ENCODE results near the gene ZNF146. TPM values are rescaled to one million over a fixed set of nuclear protein-coding genes. Genes with fewer than 3 reads are reported as not detected.

The ZNF146 gene
- total and polyA plus RNA-seq, 2 experiments from 2014 or later, result 143 to 249 TPM

DNA sequence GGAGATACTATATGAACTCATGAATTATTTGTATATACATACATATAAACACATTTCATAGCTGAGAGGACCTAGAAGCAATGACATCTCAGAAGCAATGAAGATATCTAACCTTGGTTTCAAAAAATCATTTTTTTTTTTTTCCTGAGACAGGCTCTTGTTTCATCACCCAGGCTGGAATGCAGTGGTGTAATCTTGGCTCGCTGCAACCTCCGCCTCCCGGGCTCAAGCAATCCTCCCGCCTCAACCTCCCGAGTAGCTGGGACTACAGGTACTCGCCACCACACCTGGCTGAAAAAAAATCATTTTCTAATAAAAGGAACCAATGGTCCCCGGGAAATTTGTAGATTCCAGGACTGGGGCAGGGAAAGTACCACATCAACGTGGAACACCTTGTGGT is 4.4 kb upstream of the ZNF146 start:
- H3K27me3 Mint-ChIP-seq (ENCODE audit: insufficient read depth, low read depth, poor library complexity), result peaks cover 5% of the 10 kb centered on the region
- no peaks in the 10 kb centered on the region for H3K9me3 Mint-ChIP-seq
- Histone ChIP-seq H3K4me2 (no peak overlapping the region), H4K20me1 (replicated peaks; ENCODE audit: insufficient read depth) (no peaks in the 10 kb centered on the region), H3K9me2 (ENCODE audit: insufficient read depth) (no peaks in the 10 kb centered on the region), H3K36me3 (ENCODE audit: insufficient read depth) (no peaks in the 10 kb centered on the region), H3K79me2 (replicated peaks; ENCODE audit: insufficient read depth) (peaks cover 11% of the 10 kb centered on the region), H2AFZ (no peak overlapping the region), H3K4me1 (ENCODE audit: insufficient read depth) (no peaks in the 10 kb centered on the region), H3F3A (replicated peaks; ENCODE audit: low read depth) (peaks cover 7% of the 10 kb centered on the region; the same call in 1 of the 2 replicates), H3K4me3 (no peak overlapping the region), H3K27me3 (ENCODE audit: insufficient read depth) (no peaks in the 10 kb centered on the region), H3K27ac (ENCODE audit: low read depth) (no peak overlapping the region)
- ATAC-seq (no peak), DNase-seq (ENCODE audit: low spot score) (no peak)
- H3K27ac Mint-ChIP-seq, result no peak overlapping the region
- H3K4me3 Mint-ChIP-seq, result no peak overlapping the region
- peaks cover 3% of the 10 kb centered on the region; the same call in 1 of the 3 replicates for H3K4me1 Mint-ChIP-seq
- TF ChIP-seq, protein P1, sequence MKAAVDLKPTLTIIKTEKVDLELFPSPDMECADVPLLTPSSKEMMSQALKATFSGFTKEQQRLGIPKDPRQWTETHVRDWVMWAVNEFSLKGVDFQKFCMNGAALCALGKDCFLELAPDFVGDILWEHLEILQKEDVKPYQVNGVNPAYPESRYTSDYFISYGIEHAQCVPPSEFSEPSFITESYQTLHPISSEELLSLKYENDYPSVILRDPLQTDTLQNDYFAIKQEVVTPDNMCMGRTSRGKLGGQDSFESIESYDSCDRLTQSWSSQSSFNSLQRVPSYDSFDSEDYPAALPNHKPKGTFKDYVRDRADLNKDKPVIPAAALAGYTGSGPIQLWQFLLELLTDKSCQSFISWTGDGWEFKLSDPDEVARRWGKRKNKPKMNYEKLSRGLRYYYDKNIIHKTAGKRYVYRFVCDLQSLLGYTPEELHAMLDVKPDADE (IDR thresholded peaks at IDR 0.05), result no peak
- TF ChIP-seq STAT1 (IDR thresholded peaks at IDR 0.05; ENCODE audit: unreplicated experiment), result no peak
- TF ChIP-seq ZNF114 (CRISPR knock-in tag; IDR thresholded peaks at IDR 0.05), result no peak
- no peak for TF ChIP-seq EZH2phosphoT487 (IDR thresholded peaks at IDR 0.05; ENCODE audit: unreplicated experiment)
- no peak for TF ChIP-seq POLR2AphosphoS5 (IDR thresholded peaks at IDR 0.05; ENCODE audit: low read depth)
- TF ChIP-seq CREB1 (CRISPR knock-in tag; IDR thresholded peaks at IDR 0.05; ENCODE audit: low read depth), result no peak
- TF ChIP-seq, protein P2, sequence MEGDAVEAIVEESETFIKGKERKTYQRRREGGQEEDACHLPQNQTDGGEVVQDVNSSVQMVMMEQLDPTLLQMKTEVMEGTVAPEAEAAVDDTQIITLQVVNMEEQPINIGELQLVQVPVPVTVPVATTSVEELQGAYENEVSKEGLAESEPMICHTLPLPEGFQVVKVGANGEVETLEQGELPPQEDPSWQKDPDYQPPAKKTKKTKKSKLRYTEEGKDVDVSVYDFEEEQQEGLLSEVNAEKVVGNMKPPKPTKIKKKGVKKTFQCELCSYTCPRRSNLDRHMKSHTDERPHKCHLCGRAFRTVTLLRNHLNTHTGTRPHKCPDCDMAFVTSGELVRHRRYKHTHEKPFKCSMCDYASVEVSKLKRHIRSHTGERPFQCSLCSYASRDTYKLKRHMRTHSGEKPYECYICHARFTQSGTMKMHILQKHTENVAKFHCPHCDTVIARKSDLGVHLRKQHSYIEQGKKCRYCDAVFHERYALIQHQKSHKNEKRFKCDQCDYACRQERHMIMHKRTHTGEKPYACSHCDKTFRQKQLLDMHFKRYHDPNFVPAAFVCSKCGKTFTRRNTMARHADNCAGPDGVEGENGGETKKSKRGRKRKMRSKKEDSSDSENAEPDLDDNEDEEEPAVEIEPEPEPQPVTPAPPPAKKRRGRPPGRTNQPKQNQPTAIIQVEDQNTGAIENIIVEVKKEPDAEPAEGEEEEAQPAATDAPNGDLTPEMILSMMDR (conservative IDR thresholded peaks at IDR 0.05; ENCODE audit: low read depth in 2 of 2), result no peak
- TF ChIP-seq EZH2 (IDR thresholded peaks at IDR 0.05; ENCODE audit: low read depth, unreplicated experiment), result no peak
- no peak for TF ChIP-seq ZNF331 (CRISPR knock-in tag; IDR thresholded peaks at IDR 0.05; ENCODE audit: low read depth)
- TF ChIP-seq JUNB (IDR thresholded peaks at IDR 0.05; ENCODE audit: unreplicated experiment), result no peak
- TF ChIP-seq NANOG (IDR thresholded peaks at IDR 0.05; ENCODE audit: borderline replicate concordance), result no peak
- H3K36me3 Mint-ChIP-seq (ENCODE audit: low read depth), result no peaks in the 10 kb centered on the region

DNA sequence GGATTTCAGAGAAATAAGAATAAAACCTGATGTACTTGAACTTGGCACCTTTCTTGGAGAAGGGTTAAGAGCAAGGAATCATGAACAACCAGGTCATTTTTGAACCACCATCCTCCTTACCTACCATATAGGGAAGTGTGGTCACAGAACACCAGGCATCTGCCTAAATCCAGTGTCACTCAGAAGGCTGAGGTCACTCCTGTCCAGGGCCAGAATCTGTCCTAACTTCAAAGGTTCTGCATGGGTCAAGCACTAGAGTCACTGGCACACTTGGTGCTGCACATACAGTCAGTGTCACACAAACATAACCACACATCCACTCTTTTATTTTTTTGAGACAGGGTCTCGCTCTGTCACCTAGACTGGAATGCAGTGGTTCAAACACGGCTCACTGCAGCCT is 2.0 kb upstream of the ZNF146 start:
- Histone ChIP-seq H3K27ac (ENCODE audit: low read depth) (no peak overlapping the region), H3K9me2 (ENCODE audit: insufficient read depth) (no peaks in the 10 kb centered on the region), H4K20me1 (replicated peaks; ENCODE audit: insufficient read depth) (peaks cover 10% of the 10 kb centered on the region), H3K36me3 (ENCODE audit: insufficient read depth) (no peaks in the 10 kb centered on the region; the same call in 1 of the 2 replicates), H3K4me1 (ENCODE audit: insufficient read depth) (peaks cover 14% of the 10 kb centered on the region; the same call in 1 of the 2 replicates), H3K79me2 (replicated peaks; ENCODE audit: insufficient read depth) (peaks cover 35% of the 10 kb centered on the region), H3K4me3 (no peak overlapping the region), H3K27me3 (ENCODE audit: insufficient read depth) (no peaks in the 10 kb centered on the region), H2AFZ (no peak overlapping the region), H3F3A (replicated peaks; ENCODE audit: low read depth) (0 out of 2 replicates have a peak, but pooled peaks cover under 1% of the 10 kb centered on the region), H3K4me2 (no peak overlapping the region)
- no peaks in the 10 kb centered on the region for H3K9me3 Mint-ChIP-seq
- peaks cover 5% of the 10 kb centered on the region for H3K27me3 Mint-ChIP-seq (ENCODE audit: insufficient read depth, low read depth, poor library complexity)
- no peak overlapping the region for H3K27ac Mint-ChIP-seq
- H3K4me3 Mint-ChIP-seq, result peak overlapping the region; percentile 39; the same call in 1 of the 3 replicates
- H3K36me3 Mint-ChIP-seq (ENCODE audit: low read depth), result peaks cover 8% of the 10 kb centered on the region
- peaks cover 6% of the 10 kb centered on the region; the same call in 2 of the 3 replicates for H3K4me1 Mint-ChIP-seq
- ATAC-seq (no peak), DNase-seq (ENCODE audit: low spot score) (no peak)
- TF ChIP-seq ZNF331 (CRISPR knock-in tag; IDR thresholded peaks at IDR 0.05; ENCODE audit: low read depth) (no peak), CREB1 (CRISPR knock-in tag; IDR thresholded peaks at IDR 0.05; ENCODE audit: low read depth) (no peak), EZH2 (IDR thresholded peaks at IDR 0.05; ENCODE audit: low read depth, unreplicated experiment) (no peak), NANOG (IDR thresholded peaks at IDR 0.05; ENCODE audit: borderline replicate concordance) (no peak), JUNB (IDR thresholded peaks at IDR 0.05; ENCODE audit: unreplicated experiment) (no peak)
- TF ChIP-seq, protein P1 (IDR thresholded peaks at IDR 0.05), result no peak
- TF ChIP-seq, protein P2 (conservative IDR thresholded peaks at IDR 0.05; ENCODE audit: low read depth in 2 of 2), result no peak

All from GM23338 (cell line).